GM21723 (cell line): ENCODE measurements around the gene CLBA1.

ENCODE experiments used
- ATAC-seq: cut with Tn5 transposase; IDR thresholded peaks from one replicate; pipeline ENCODE4 v1.9.1; 2021; ENCODE audit warnings: mild to moderate bottlenecking, moderate library complexity; ENCODE audit not compliant: unreplicated experiment

CLBA1 gene

GRCh38 chr14:104979758-104980610 is 5.6 kb upstream of the CLBA1 start:
- ATAC-seq: no peak

GRCh38 chr14:104980611-104981531 is 4.7 kb upstream of the CLBA1 start:
- ATAC-seq: no peak

- no peak for ATAC-seq
Observed at GRCh38 chr14:104981699-104982541, 3.7 kb upstream of the CLBA1 start.

GRCh38 chr14:104982548-104983230 is 2.9 kb upstream of the CLBA1 start:
- no peak for ATAC-seq

GRCh38 chr14:104983231-104983721 is 2.3 kb upstream of the CLBA1 start:
- ATAC-seq: no peak

- ATAC-seq: no peak
Observed at GRCh38 chr14:104984056-104984894, 1.3 kb upstream of the CLBA1 start.

GRCh38 chr14:104986487-104987164 is 1.0 kb downstream of the CLBA1 start:
- no peak for ATAC-seq

- no peak for ATAC-seq
Observed at GRCh38 chr14:104989236-104989950, 3.8 kb downstream of the CLBA1 start.

GRCh38 chr14:104989951-104990303 is 4.3 kb downstream of the CLBA1 start:
- ATAC-seq: no peak

GRCh38 chr14:104991896-104992230 is 6.3 kb downstream of the CLBA1 start:
- ATAC-seq: no peak

- no peak for ATAC-seq
Observed at GRCh38 chr14:104992501-104992900, 6.9 kb downstream of the CLBA1 start.

- no peak for ATAC-seq
Observed at GRCh38 chr14:104993306-104993705, 7.7 kb downstream of the CLBA1 start.

GRCh38 chr14:104993808-104994591 is 8.4 kb downstream of the CLBA1 start:
- no peak for ATAC-seq

- ATAC-seq: no peak
Observed at GRCh38 chr14:104994978-104995377, 9.4 kb downstream of the CLBA1 start.

GRCh38 chr14:104996032-104996431 is 10.4 kb downstream of the CLBA1 start:
- no peak for ATAC-seq

- ATAC-seq: no peak
Observed at GRCh38 chr14:104996483-104996882, 10.9 kb downstream of the CLBA1 start.

GRCh38 chr14:104998801-104999200 is 13.2 kb downstream of the CLBA1 start:
- no peak for ATAC-seq
